CD4-positive, alpha-beta T cell (primary cell): Measurements from ENCODE around the gene WDR91. TPM values are rescaled to one million over a fixed set of nuclear protein-coding genes. Genes with fewer than 3 reads are reported as not detected.

Source experiments
- ATAC-seq: fragments of 200-7000 bp; cut with Tn5 transposase; one replicate; pipeline ENCODE4 v1.10.0; 2022; ENCODE audit warnings: mild to moderate bottlenecking; ENCODE audit not compliant: poor library complexity
- CTCF ChIA-PET: fragments of 350-600 bp; sonication (Branson Sonifier 250); formaldehyde crosslinking; loops from one replicate; lab custom pipeline; 2021; ENCODE audit warnings: antibody characterized with exemption, inconsistent platforms; lab: Charles Lee
- POLR2A ChIA-PET: fragments of 350-600 bp; sonication (Branson Sonifier 250); formaldehyde crosslinking; loops from one replicate; lab custom pipeline; 2021; ENCODE audit warnings: antibody characterized with exemption, inconsistent platforms; lab: Charles Lee
- DNase-seq, 14 experiments: peaks; one replicate each; pipeline ENCODE4 v3.0.0-alpha.2; 2013 to 2020; ENCODE audit warnings: mixed read lengths in 2 of 14
- H3K27ac ChIP-seq, 2 donors: one replicate each; pipeline versions ENCODE4 v1.5.1 to v1.7.0; 2013; ENCODE audit warnings: low read length in 2 of 2, low read depth in 1 of 2, mild to moderate bottlenecking in 1 of 2
- H3K27me3 ChIP-seq, 2 experiments: 1 replicate in 1 of 2; 2 replicates in 1 of 2; pipeline versions ENCODE4 v1.6.1 to v1.7.0; 2013; ENCODE audit warnings: low read length in 2 of 2, control low read depth in 1 of 2, mild to moderate bottlenecking in 1 of 2, moderate library complexity in 1 of 2; ENCODE audit not compliant: insufficient read depth in 2 of 2, control insufficient read depth in 1 of 2
- H3K36me3 ChIP-seq: one replicate; pipeline ENCODE4 v1.6.1; 2013; ENCODE audit warnings: low read length, control low read depth; ENCODE audit not compliant: insufficient read depth
- H3K4me1 ChIP-seq: one replicate; pipeline ENCODE4 v1.6.1; 2013; ENCODE audit warnings: low read length, control low read depth; ENCODE audit not compliant: insufficient read depth
- H3K4me3 ChIP-seq: one replicate; pipeline ENCODE4 v1.5.1; 2013; ENCODE audit warnings: mild to moderate bottlenecking, low read length, moderate library complexity
- H3K9me3 ChIP-seq, 2 experiments: 1 replicate in 1 of 2; 2 replicates in 1 of 2; pipeline versions ENCODE4 v1.6.1 to v1.7.0; 2013; ENCODE audit warnings: low read length in 2 of 2, mild to moderate bottlenecking in 2 of 2, control low read depth in 1 of 2, moderate library complexity in 1 of 2; ENCODE audit not compliant: control insufficient read depth in 1 of 2, insufficient read depth in 1 of 2
- H3K27ac Mint-ChIP-seq: one replicate; pipeline ENCODE4 v1.8.0; 2020; ENCODE audit warnings: mixed read lengths
- H3K27me3 Mint-ChIP-seq: one replicate; pipeline ENCODE4 v1.8.0; 2021; ENCODE audit warnings: mixed read lengths
- H3K36me3 Mint-ChIP-seq: one replicate; pipeline ENCODE4 v1.8.0; 2021; ENCODE audit warnings: low read depth, mixed read lengths
- H3K4me1 Mint-ChIP-seq: one replicate; pipeline ENCODE4 v1.8.0; 2021; ENCODE audit warnings: low read depth, mixed read lengths
- H3K4me3 Mint-ChIP-seq: one replicate; pipeline ENCODE4 v1.8.0; 2020; ENCODE audit warnings: mild to moderate bottlenecking, mixed read lengths
- H3K9me3 Mint-ChIP-seq: one replicate; pipeline ENCODE4 v1.8.0; 2020; ENCODE audit warnings: mixed read lengths
- CTCF ChIP-seq: fragments of 200-600 bp; IDR thresholded peaks from one replicate; pipeline ENCODE4 v1.8.0; 2022; ENCODE audit warnings: antibody characterized with exemption, mild to moderate bottlenecking
- intact Hi-C, 2 experiments: fragments of 100-400 bp; cut with DNase I in 1 of 2; cut with micrococcal nuclease in 1 of 2; formaldehyde crosslinking; loops; one replicate each; pipeline versions ENCODE4 v1.15.1 to v1.9.0; 2023 to 2025; cut with DNase I, micrococcal nuclease
- total RNA-seq, 174 experiments: library from RNA in 2 of 174; stranded (reverse) in 2 of 174; gene quantifications; one replicate each; pipeline ENCODE4 v1.2.3 and lab custom pipeline; 2021 to 2026

Gene WDR91
- total RNA-seq, 2 experiments from 2014 or later, result 39.9 to 41.7 TPM

DNA sequence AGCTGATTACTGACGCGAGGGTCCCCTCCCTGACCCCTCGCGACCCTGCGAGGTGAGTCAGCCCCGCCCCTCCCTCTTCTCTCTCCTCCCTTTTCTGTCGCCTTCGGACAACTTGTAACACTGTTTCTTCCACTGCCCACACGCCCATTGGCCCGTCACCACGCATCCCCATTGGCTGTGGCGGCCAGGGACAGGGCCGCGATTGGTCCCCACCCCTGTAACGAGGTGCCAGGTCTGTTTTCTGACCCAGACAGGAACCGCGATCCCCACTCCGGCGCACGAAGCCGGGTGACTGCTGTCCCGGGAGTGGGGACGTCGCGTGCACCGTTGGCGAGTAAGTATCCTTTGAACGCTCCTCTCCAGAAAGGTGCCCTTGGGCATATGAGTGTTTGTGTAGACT, 22.2 kb upstream of the WDR91 start, which contains the start of gene STRA8:
Gene STRA8, plus strand, starts transcription at position 269 of the 400 bp plus-strand sequence. CDS start 6,687 bp downstream, outside the sequence.
- H3K27ac Mint-ChIP-seq, result no peak within 1 kb of the TSS
- H3K36me3 ChIP-seq, result no peaks in the 10 kb centered on the region
- H3K27ac ChIP-seq, result no peak within 1 kb of the TSS
- no peaks in the 10 kb centered on the region for H3K27me3 Mint-ChIP-seq
- CTCF ChIA-PET, result no interaction called here
- peaks cover 0 to 11% of the 10 kb centered on the region in 2 experiments for H3K9me3 ChIP-seq
- no peak for TF ChIP-seq CTCF
- no peaks in the 10 kb centered on the region for H3K4me1 ChIP-seq
- H3K4me1 Mint-ChIP-seq, result no peaks in the 10 kb centered on the region
- H3K36me3 Mint-ChIP-seq, result no peaks in the 10 kb centered on the region
- H3K4me3 ChIP-seq, result no peak within 1 kb of the TSS
- intact Hi-C loops, result no loop called here
- H3K27me3 ChIP-seq, result no peaks in the 10 kb centered on the region
- no peaks in the 10 kb centered on the region for H3K9me3 Mint-ChIP-seq
- DNase-seq (no peak), ATAC-seq (no peak)
- H3K4me3 Mint-ChIP-seq, result no peak within 1 kb of the TSS
- POLR2A ChIA-PET, result no interaction called here

DNA sequence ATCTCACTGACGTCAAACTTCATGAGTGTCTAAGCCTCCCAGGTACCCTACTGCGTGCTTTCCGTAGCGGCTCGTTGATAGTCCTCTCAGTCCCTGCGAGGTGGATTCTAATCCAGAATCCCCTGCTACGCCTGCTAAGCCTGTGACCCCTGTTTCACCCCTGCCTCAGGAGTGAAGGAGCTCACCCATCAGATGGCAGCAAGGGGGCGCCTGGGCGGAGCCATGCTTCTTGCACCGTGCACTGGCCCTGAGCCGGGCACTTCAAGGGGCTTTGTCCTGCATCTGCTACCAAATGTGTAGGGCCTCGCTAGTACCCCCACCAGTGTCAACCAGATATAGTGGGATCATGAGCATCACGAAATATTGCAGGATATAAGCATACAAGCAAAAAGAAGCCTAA, 21.4 kb upstream of the WDR91 start:
- no peak overlapping the region for H3K4me3 ChIP-seq
- Mint-ChIP-seq H3K27me3 (no peaks in the 10 kb centered on the region), H3K4me1 (no peaks in the 10 kb centered on the region), H3K36me3 (no peaks in the 10 kb centered on the region), H3K4me3 (no peak overlapping the region), H3K9me3 (no peaks in the 10 kb centered on the region), H3K27ac (no peak overlapping the region)
- ChIA-PET POLR2A (no interaction called here), CTCF (no interaction called here)
- no peak for TF ChIP-seq CTCF
- DNase-seq (no peak), ATAC-seq (no peak)
- intact Hi-C loops, result no loop called here
- no peaks in the 10 kb centered on the region for H3K36me3 ChIP-seq
- H3K9me3 ChIP-seq, result peaks cover 0 to 5% of the 10 kb centered on the region in 2 experiments
- no peaks in the 10 kb centered on the region for H3K27me3 ChIP-seq
- H3K27ac ChIP-seq, result no peak overlapping the region
- no peaks in the 10 kb centered on the region for H3K4me1 ChIP-seq

DNA sequence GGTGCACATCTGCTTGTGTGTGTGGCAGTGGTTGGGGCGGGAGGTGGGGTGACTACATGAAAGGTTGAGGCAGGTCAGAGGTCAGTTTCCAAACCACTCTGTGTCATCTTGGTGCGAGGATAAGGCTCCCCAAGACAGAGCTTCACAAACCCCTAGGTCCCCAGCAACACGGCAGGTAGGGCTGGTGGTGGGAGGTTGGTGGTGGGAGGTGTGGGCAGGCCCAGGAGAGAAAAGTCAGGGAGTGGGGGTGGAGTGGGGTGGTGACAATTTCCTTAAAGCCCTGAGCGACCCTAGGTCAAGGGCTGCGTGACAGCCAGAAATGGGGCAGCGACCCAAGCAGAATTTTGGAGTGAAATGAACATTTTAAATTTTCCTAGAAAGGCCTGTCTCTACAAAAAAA, 20.8 kb upstream of the WDR91 start:
- Mint-ChIP-seq H3K27ac (no peak overlapping the region), H3K36me3 (no peaks in the 10 kb centered on the region), H3K9me3 (no peaks in the 10 kb centered on the region), H3K27me3 (no peaks in the 10 kb centered on the region), H3K4me3 (no peak overlapping the region), H3K4me1 (no peaks in the 10 kb centered on the region)
- no peak overlapping the region for H3K4me3 ChIP-seq
- H3K4me1 ChIP-seq, result no peaks in the 10 kb centered on the region
- ChIA-PET POLR2A (no interaction called here), CTCF (no interaction called here)
- no peak for ATAC-seq
- H3K9me3 ChIP-seq, result peaks cover 0 to 5% of the 10 kb centered on the region in 2 experiments
- H3K27me3 ChIP-seq, result no peaks in the 10 kb centered on the region
- H3K36me3 ChIP-seq, result no peaks in the 10 kb centered on the region
- no peak for TF ChIP-seq CTCF
- DNase-seq, result no peak
- H3K27ac ChIP-seq, result no peak overlapping the region
- intact Hi-C loops, result no loop called here
